Smooth muscle cell (in vitro differentiated cells): ENCODE results near the gene FGF19. TPM values are rescaled to one million over a fixed set of nuclear protein-coding genes. Genes with fewer than 3 reads are reported as not detected.

Experiments
- DNase-seq: peaks from one replicate; lab custom pipeline; 2025; ENCODE audit not compliant: unreplicated experiment; lab: John Stamatoyannopoulos, UW
- H2AFZ ChIP-seq: fragments of 200-600 bp; sonication (generic); 2 replicates; pipeline ENCODE4 v1.6.0; 2016; ENCODE audit warnings: antibody characterized with exemption, low read depth, mild to moderate bottlenecking
- H3F3A ChIP-seq: fragments of 200-600 bp; sonication (generic); 2 replicates; pipeline ENCODE4 v1.6.0; 2017; ENCODE audit warnings: antibody characterized with exemption, low read depth
- H3K27ac ChIP-seq: fragments of 200-600 bp; sonication (generic); 2 replicates; pipeline ENCODE4 v1.5.1; 2016; ENCODE audit warnings: low read depth, mild to moderate bottlenecking
- H3K27me3 ChIP-seq: fragments of 200-600 bp; sonication (generic); 2 replicates; pipeline ENCODE4 v1.6.1; 2016; ENCODE audit warnings: low read depth, mild to moderate bottlenecking
- H3K36me3 ChIP-seq: fragments of 200-600 bp; sonication (generic); 2 replicates; pipeline ENCODE4 v1.5.1; 2016; ENCODE audit warnings: low read depth
- H3K4me1 ChIP-seq: fragments of 200-600 bp; sonication (generic); 2 replicates; pipeline ENCODE4 v1.5.1; 2016; ENCODE audit warnings: low read depth
- H3K4me2 ChIP-seq: fragments of 200-600 bp; sonication (generic); 2 replicates; pipeline ENCODE4 v1.6.0; 2016; ENCODE audit warnings: mild to moderate bottlenecking
- H3K4me3 ChIP-seq: fragments of 200-600 bp; sonication (generic); 2 replicates; pipeline ENCODE4 v1.5.1; 2016; ENCODE audit warnings: mild to moderate bottlenecking
- H3K79me2 ChIP-seq: fragments of 200-600 bp; sonication (generic); 2 replicates; pipeline ENCODE4 v1.6.0; 2016; ENCODE audit warnings: low read depth, mild to moderate bottlenecking
- H3K9ac ChIP-seq: fragments of 200-600 bp; sonication (generic); 2 replicates; pipeline ENCODE4 v1.6.0; 2016; ENCODE audit warnings: low read depth
- H3K9me3 ChIP-seq: fragments of 200-600 bp; sonication (generic); replicated peaks from 2 replicates; pipeline ENCODE4 v1.5.1; 2016; ENCODE audit warnings: low read depth
- H4K20me1 ChIP-seq: fragments of 200-600 bp; sonication (generic); 2 replicates; pipeline ENCODE4 v1.6.0; 2016; ENCODE audit warnings: low read depth
- CTCF ChIP-seq: fragments of 200-600 bp; sonication (generic); IDR thresholded peaks from 2 replicates; pipeline ENCODE4 v1.5.1; 2017; ENCODE audit warnings: borderline replicate concordance, mild to moderate bottlenecking, antibody characterized with exemption; ENCODE audit not compliant: insufficient read depth, poor library complexity, severe bottlenecking
- WGBS: methylation state at CpG from one replicate; pipeline ENCODE4 v1.1.7; 2016; ENCODE audit warnings: low lambda C conversion rate; 5-methylcytosine and 5-hydroxymethylcytosine counted together
- polyA plus RNA-seq: library from polyadenylated mRNA; unstranded; fragments of >200 nt; fragmentation: Nextera tagmentation; extraction: Ambion mirVana; gene quantifications from 2 replicates; pipeline ENCODE4 v1.2.1, GENCODE V29; 2016
- total RNA-seq: library from RNA; depleted of rRNA; stranded (reverse); fragments of >200 nt; gene quantifications from 2 replicates; pipeline ENCODE4 v1.2.3, GENCODE V29; 2014

Gene FGF19
- total and polyA plus RNA-seq, 2 experiments from 2014 or later: not detected

- Histone ChIP-seq H3K9ac (no peak overlapping the region), H3K9me3 (no peaks in the 10 kb centered on the region), H3K4me3 (no peak overlapping the region), H3K27ac (no peak overlapping the region), H3K4me2 (no peak overlapping the region), H3F3A (no peaks in the 10 kb centered on the region), H3K27me3 (no peaks in the 10 kb centered on the region), H2AFZ (no peak overlapping the region), H4K20me1 (no peaks in the 10 kb centered on the region), H3K36me3 (no peaks in the 10 kb centered on the region), H3K4me1 (no peaks in the 10 kb centered on the region), H3K79me2 (no peaks in the 10 kb centered on the region)
- 84% methylated on average over 6 of the region's 6 CpGs for WGBS
- no peak for TF ChIP-seq CTCF
- DNase-seq: no peak
These were observed 21.6 kb downstream of the FGF19 start for GRCh38 chr11:69682221-69682620.

- no peak for TF ChIP-seq CTCF
These were observed 23.1 kb downstream of the FGF19 start for GRCh38 chr11:69680688-69681087.

GRCh38 chr11:69677749-69678148, 26.1 kb downstream of the FGF19 start:
- DNase-seq: no peak
- no peak overlapping the region for H3K9ac ChIP-seq
- H3K79me2 ChIP-seq: peaks cover 15% of the 10 kb centered on the region
- H3K4me3 ChIP-seq: no peak overlapping the region
- no peak overlapping the region for H3K27ac ChIP-seq
- no peaks in the 10 kb centered on the region for H3K36me3 ChIP-seq
- H3K4me2 ChIP-seq: no peak overlapping the region
- H3K4me1 ChIP-seq: peaks cover 6% of the 10 kb centered on the region
- H4K20me1 ChIP-seq: peaks cover 15% of the 10 kb centered on the region
- H2AFZ ChIP-seq: no peak overlapping the region
- H3K27me3 ChIP-seq: no peaks in the 10 kb centered on the region
- no peaks in the 10 kb centered on the region for H3K9me3 ChIP-seq
- WGBS: 89% methylated on average over 2 of the region's 2 CpGs
- no peak for TF ChIP-seq CTCF
- H3F3A ChIP-seq: no peaks in the 10 kb centered on the region

More at GRCh38 chr11:69680688-69681087, 23.1 kb downstream of the FGF19 start:
- H3K4me2 ChIP-seq: no peak overlapping the region
- no peaks in the 10 kb centered on the region for H4K20me1 ChIP-seq
- H3K9me3 ChIP-seq: no peaks in the 10 kb centered on the region
- no peaks in the 10 kb centered on the region for H3K36me3 ChIP-seq
- H3K4me3 ChIP-seq: no peak overlapping the region
- no peaks in the 10 kb centered on the region for H3K79me2 ChIP-seq
- 95% methylated on average over 2 of the region's 5 CpGs for WGBS
- no peak for DNase-seq
- H3K4me1 ChIP-seq: no peaks in the 10 kb centered on the region
- H3K27ac ChIP-seq: no peak overlapping the region
- no peak overlapping the region for H3K9ac ChIP-seq
- H3F3A ChIP-seq: no peaks in the 10 kb centered on the region
- H2AFZ ChIP-seq: no peak overlapping the region
- no peaks in the 10 kb centered on the region for H3K27me3 ChIP-seq

- Histone ChIP-seq H3K27me3 (no peaks in the 10 kb centered on the region), H3K4me3 (peak within 1 kb of the TSS; percentile 60), H2AFZ (peak within 1 kb of the TSS; percentile 22), H3K27ac (peak within 1 kb of the TSS; percentile 93), H3K79me2 (peaks cover 15% of the 10 kb centered on the region), H3K9ac (peak within 1 kb of the TSS; percentile 87), H3K4me2 (peak within 1 kb of the TSS; percentile 90), H4K20me1 (peaks cover 27% of the 10 kb centered on the region), H3F3A (peaks cover 13% of the 10 kb centered on the region), H3K9me3 (no peaks in the 10 kb centered on the region), H3K36me3 (no peaks in the 10 kb centered on the region), H3K4me1 (peaks cover 6% of the 10 kb centered on the region)
- no peak for TF ChIP-seq CTCF
- WGBS: 6% methylated on average over 71 of the region's 72 CpGs
- DNase-seq: peak; percentile 91
These were observed 28.7 kb downstream of the FGF19 start, which contains the start of gene LTO1 for GRCh38 chr11:69674886-69675714. TSS of gene LTO1 (minus strand) at chr11:69675353. CDS start at chr11:69675239, 114 bp downstream.
